CMK (cell line): Measurements from ENCODE around the gene PLD3.
A peak's percentile ranks its signal among the peaks of the same experiment; 100 is the strongest.

Source experiments
- DNase-seq: peaks from one replicate; pipeline ENCODE4 v3.0.0-alpha.2; 2010; ENCODE audit warnings: low read depth

PLD3 gene

DNA sequence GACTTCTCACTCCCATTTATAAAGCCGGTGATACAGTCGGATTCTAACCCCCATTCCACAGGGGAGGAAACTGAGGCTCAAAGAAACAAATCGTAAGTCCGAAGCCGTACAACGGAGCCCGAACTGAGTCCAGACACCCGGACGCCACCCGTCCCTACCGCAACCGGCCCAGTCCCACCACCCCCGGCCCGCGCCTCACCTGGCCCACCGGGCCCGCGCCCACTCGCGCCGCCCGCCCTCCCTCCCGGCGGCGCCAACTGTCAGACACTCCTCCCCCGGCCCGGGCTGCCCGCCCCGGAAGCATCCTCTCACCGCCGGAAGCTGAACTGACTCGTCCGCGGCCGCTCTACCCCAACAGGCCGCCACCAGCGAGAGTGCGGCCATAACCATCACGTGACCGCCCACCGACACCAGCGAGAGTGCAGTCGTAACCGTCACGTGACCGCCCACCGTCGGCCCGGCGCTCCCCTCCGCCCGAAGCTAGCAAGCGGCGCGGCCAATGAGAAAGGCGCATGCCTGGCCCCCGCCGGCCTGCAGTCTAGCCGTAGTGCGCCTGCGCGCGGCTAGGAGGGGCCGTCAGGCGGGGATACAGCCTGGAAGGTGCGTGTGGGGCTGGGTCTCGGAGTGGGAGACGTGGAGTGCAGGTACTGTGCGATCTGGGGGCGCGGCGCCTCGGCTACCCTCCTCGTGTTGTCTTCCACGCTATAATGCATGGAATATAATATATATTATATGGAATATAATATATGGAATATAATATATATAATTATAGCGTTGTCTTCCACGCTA is at the start of gene PLD3, which contains the start of gene C19orf47:
PLD3 (plus strand) TSS at position 571 of the 789 bp plus-strand sequence. CDS start 17,789 bp downstream, outside the sequence.
C19orf47 (minus strand) TSS at position 273 of the 789 bp plus-strand sequence. CDS start 6,540 bp downstream, outside the sequence.
- DNase-seq, result peak; percentile 98

DNA sequence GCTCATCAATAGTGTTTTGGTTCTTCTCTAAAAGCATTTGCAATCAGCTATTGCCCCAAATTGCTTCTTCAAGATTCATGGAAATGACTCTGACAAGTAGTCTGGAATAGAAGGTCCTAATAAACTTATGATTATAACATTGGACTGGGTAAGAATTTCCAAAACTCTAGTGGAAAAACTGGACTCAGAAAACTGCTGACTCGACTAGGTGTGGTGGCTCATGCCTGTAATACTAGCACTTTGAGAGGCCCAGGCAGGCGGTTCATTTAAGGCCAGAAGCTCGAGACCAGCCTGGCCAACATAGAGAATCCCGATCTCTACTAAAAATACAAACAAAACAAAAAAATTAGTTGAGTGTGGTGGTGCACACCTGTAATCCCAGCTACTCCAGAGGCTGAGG is 47.8 kb upstream of the PLD3 start:
- no peak for DNase-seq

GRCh38 chr19:40302224-40303011 is 46.1 kb upstream of the PLD3 start:
- DNase-seq, result no peak

- no peak for DNase-seq
Measured at GRCh38 chr19:40303765-40304164, 44.7 kb upstream of the PLD3 start.

DNA sequence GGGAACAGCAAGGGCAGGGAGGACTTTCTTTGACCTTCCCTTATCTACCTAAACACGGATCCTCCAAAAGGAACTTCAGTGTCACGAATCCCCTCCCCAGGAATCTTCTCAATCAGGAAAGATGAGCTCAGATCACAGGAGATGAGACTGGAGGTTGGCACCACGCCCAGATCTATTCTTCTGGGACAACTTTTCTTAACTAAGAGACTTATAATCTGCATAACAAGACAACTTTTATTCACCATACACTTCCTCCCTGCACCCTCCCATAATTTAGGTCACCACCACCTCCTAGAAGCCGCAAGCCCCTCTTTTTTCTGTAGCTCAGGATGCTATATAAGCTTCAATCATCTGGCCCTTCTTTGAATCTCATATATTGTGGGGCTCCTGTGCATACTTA is 44.2 kb upstream of the PLD3 start:
- no peak for DNase-seq

GRCh38 chr19:40305403-40305802 is 43.1 kb upstream of the PLD3 start:
- peak; percentile 76 for DNase-seq

DNA sequence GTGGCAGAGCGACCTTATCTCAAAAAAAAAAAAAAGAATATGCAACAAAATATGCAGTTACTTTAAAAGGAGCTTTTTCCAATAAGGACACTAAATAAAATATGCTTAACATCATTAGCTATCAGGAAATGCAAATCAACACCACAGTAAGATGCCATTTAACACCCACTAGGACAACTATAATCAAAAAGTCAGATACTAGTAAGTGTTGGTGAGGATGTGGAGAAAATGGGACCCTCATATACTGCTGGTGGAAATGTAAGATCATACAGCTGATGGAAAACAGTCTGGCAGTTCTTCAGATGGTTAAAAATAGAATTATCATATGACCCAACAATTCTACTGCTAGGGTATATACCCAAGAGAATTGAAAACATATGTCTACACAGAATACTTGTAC is 38.8 kb upstream of the PLD3 start:
- no peak for DNase-seq

- DNase-seq, result no peak
Measured at GRCh38 chr19:40312533-40312932, 36.0 kb upstream of the PLD3 start.

- DNase-seq, result no peak
Measured at GRCh38 chr19:40313229-40313983, 35.1 kb upstream of the PLD3 start.

- DNase-seq, result no peak
Measured at GRCh38 chr19:40314656-40315055, 33.8 kb upstream of the PLD3 start.

- DNase-seq, result no peak
Measured at GRCh38 chr19:40315812-40316470, 32.6 kb upstream of the PLD3 start.

- DNase-seq, result no peak
Measured at GRCh38 chr19:40317338-40317737, 31.2 kb upstream of the PLD3 start.

- DNase-seq, result no peak
Measured at GRCh38 chr19:40320558-40320935, 27.9 kb upstream of the PLD3 start.

DNA sequence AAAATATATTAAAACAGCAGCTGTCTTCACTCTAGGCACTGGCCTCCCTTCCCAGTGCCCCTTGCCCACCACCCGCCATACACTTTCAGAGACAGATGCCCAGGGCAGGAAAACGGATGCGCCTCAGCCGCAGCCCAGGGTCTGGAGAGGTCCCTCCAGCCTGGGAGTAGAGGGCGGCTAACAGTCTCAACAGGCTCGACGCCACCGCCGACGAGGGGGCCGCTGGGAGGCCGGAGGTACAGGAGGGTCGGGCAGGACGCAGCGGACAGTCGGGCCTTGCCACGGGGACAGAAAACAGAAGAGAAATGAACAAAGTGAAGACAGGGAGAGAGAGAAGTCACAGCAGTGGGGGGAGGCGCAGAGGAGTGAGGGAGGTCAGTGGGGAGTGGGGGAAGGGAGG is 27.4 kb upstream of the PLD3 start:
- DNase-seq, result no peak

DNA sequence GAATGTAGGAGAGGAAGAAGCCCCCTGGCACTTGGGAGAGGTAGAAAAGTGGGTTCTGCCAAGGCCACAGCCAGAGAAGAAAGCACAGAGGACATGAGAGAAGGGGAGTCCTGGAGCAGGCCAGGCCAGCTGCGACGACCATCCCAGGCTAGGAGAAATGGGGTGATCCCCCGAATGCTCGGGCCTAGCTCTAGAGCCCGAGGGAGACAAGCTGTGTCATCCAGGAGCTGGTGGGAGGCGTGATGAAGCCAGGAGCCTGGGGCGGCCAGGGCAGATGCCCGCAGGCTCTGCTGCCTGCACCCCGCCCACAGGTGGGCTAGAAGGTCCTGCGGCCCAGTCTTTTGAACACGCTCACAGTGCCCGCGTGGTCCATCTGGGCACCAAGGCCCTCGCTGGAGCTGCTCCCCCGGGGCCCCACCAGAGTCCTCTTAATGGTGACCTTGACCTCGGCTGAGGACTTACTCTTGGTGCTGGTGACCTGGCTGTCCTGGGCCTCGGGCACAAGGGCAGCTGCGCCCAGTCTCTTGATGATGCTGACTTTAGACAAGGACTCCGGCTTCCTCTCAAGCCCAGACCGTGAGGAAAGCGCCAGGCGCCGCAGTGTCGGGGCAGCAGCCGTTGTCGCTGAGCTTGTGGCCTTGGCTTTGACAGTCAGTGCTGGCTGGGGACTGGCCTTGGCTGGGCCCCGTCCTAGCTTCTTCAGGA is 26.8 kb upstream of the PLD3 start:
- no peak for DNase-seq

DNA sequence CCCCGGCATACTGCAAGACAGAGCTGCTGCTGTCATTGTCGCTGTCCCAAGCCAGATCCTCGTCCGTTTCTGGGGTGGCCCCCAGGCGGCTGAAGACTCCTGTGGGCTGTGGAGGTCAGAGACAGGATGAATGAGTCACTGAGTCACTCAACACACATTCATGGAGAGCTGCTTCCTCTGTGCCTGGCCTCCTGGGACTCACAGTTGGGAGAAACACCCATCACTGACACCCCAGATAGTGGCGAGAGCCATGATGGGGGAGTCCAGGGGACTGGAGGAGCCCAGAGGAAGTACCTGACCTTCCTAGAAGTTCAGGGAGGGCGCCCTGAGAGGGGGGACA is 26.3 kb upstream of the PLD3 start:
- DNase-seq, result no peak

DNA sequence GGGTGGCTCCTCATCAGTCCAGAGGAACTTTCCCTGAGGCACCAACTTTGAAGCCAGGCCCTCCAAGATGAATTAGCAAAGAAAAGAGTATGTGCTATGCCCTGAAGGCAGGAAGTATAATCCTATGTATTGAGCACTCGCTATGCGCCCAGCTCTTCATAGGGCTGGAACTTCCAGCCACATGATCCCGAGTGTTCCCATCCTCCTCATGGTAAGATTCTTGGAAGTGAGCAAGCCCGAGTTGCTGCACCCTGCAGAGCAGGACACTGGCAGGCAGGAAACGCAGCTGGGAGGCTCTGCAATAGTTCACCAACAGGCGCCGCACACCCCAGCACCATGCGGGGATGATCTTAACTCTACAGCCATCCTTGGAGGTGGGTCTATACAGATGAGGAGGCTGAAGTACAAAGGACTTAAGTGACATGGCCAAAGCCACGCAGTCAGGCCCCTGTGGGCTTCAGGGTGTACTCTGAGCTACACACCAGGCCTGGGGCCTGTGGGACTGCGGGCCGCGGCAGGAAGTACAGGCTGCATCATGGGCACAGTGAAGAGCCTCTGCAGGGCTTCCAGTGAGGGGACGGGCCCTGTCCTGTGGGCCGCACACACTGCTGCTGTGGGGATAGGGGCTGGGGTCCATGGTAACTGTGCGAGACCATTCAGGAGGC is 25.4 kb upstream of the PLD3 start:
- DNase-seq, result no peak

- DNase-seq, result no peak
Measured at GRCh38 chr19:40323705-40324104, 24.8 kb upstream of the PLD3 start.

DNA sequence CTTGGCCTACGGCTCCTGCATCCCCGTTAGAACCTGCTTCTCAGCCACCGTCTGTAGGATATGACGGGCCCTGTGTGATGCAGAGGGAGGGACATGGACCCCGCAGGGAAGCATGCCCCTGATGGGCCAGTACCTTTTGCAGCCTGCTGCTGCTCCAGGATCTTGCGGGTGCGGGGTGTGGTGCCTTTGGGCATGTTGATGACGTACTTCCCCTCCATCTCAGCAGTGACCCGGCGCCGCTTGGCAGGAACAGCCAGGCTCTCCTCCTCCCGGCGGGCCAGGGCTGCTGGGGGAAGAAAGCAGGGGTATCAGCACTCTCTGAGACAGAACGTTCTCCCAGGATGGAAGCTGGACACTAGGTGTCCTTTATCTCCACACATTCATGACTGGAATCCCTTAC is 22.3 kb upstream of the PLD3 start:
- DNase-seq, result no peak

DNA sequence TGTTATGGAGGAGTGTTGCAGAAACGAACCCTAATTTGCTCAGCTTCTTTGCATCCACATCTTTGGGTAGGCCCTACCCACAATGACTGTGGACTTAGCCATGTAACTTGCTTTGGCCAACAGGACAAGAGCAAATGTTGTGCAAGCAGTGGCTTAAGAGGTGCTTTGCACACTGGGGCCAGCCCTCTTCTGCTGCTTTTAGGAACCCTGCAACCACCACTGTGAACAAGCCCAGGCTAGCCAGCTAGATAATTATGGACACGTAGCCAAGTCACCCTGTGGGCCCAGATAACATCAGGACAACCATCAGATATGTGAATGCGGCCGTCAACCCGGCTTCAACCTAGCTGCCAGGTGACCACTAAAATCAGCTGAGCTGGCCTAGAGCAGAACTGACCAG is 17.4 kb upstream of the PLD3 start:
- no peak for DNase-seq

GRCh38 chr19:40332669-40333068 is 15.8 kb upstream of the PLD3 start:
- no peak for DNase-seq
